AG09319 (cell line): ENCODE data around the gene KRTAP1-4.

Experiments
- DNase-seq: peaks from one replicate; pipeline ENCODE4 v3.0.0-alpha.2; 2010; ENCODE audit warnings: low read depth; ENCODE audit errors: extremely low read depth
- CTCF ChIP-seq: IDR thresholded peaks from 2 replicates; pipeline ENCODE4 v1.5.1; 2011; ENCODE audit warnings: low read depth, mild to moderate bottlenecking, inconsistent platforms, low read length, moderate library complexity

Gene KRTAP1-4

DNA sequence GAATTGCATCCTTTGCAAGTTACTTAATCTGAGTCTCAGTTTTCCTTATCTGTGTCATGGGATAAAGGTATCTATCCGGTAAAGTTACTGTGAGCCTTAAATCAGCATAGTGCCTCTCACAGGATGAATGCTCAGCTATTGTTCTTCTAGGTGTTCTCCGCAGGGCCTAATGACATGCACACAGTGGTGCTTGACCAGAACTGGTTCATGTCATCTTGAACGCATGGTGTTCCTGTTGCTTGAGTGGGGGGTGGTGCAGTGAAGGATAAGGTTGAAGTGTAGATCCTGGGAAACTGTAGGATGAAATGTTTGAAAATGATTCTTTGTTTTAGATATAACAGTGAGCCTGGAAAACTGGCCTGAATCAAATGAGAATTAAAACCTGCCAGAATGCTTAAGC is 49.9 kb downstream of the KRTAP1-4 start:
- no peak for TF ChIP-seq CTCF
- no peak for DNase-seq
